Activated CD4-positive, alpha-beta T cell treated with anti-CD3 and anti-CD28 coated beads for 24 hours (primary cell): ENCODE data around the gene SLPI.

Experiments
- DNase-seq, 2 donors: peaks; one replicate each; pipeline ENCODE4 v3.0.0-alpha.2; 2020; ENCODE audit warnings: low read depth in 2 of 2

SLPI gene

DNA sequence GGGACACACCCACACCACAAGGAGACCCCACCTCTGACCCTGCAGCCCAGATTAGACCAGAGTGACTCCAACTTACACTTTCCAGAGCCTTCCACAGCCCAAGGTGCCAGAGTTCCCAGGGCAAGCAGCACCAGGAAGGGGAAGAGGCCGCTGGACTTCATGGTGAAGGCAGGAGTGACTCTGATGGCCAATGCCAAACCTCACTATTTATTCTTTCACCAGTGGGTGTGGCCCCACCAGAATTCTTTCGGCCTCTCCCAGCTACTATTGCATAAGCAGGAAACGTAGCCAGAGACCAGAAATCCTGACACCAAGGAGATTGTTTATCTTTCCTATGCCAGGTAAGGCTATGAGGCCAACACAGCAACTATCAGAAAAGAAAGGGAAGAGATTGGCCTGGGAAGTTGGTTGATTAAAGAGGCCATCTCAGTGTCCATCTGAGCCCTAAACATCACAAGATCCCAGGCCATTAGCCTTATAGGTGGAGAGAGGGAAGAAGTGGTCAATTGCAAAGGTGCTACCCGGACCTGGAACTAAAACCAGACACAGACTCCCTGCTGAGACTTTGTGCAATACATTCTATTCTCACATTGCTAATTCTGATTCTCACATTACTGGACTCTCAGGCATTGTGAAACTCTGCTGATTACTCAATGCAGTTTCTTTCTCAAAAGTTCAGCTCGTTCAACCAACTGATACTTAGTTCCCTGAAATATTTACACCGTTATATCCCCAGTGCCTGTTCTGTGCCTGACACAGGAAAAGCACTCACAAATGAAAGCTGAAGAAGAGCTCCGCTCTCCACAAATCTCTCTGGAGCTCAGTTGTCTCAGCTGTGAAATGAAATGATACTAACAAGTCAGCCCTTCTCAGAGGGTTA lies at the start of gene SLPI:
SLPI (minus strand) TSS at position 182 of the 880 bp plus-strand sequence; CDS start at position 161, 21 bp downstream.
- no peak for DNase-seq

GRCh38 chr20:45303586-45304463 lies 49.5 kb upstream of the SLPI start:
- no peak for DNase-seq

DNA sequence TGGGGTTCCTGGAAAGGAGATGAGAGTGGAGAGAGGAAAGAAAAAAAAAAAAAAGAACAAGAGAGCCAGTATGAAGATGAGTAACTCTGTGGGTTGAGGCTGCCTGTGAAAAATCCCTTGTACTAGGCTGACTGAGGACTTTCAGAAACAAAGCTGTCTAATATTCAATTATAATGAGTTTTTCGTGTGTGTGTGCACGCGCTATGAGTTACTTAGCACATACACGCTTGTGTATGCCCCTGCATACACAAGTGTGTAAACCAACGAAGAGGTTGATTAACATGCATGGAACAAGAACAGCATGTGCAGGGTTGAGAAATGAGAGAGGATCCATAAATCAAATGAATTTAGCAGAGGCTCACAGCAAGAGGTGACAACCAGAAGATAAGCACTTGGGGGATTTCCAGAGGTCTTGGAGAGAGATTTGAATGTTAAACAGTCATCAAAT lies 47.5 kb upstream of the SLPI start:
- DNase-seq: no peak

DNA sequence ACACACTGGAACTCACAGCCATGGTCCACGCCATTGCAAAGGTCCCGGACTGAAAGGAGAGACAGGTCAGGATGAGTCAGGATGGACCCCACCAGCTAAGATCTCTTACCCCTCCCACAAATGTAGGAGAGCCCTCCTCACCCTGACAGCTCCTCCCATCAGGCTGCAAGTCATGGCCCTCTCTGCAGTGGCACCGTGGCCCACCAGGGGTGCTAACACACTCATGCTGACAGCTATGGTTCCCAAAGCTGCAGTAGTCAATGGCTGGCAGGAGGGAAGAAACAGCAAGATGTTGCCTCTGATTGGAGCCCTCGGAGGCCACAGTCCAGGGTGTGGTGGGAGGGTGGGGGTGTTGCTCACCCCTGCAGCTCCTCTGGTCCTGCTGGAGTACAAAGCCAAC lies 46.6 kb upstream of the SLPI start:
- DNase-seq: no peak

- no peak for DNase-seq
These were observed 45.4 kb upstream of the SLPI start for GRCh38 chr20:45299786-45300185.

- no peak for DNase-seq
These were observed 43.6 kb upstream of the SLPI start for GRCh38 chr20:45297786-45298497.

- DNase-seq: no peak
These were observed 40.3 kb upstream of the SLPI start for GRCh38 chr20:45294659-45295058.

GRCh38 chr20:45294003-45294368 lies 39.6 kb upstream of the SLPI start:
- no peak for DNase-seq

- DNase-seq: peak; percentile 76 to 86
These were observed 39.0 kb upstream of the SLPI start for GRCh38 chr20:45293041-45294002.

- DNase-seq: no peak
These were observed 38.0 kb upstream of the SLPI start for GRCh38 chr20:45292343-45292742.

DNA sequence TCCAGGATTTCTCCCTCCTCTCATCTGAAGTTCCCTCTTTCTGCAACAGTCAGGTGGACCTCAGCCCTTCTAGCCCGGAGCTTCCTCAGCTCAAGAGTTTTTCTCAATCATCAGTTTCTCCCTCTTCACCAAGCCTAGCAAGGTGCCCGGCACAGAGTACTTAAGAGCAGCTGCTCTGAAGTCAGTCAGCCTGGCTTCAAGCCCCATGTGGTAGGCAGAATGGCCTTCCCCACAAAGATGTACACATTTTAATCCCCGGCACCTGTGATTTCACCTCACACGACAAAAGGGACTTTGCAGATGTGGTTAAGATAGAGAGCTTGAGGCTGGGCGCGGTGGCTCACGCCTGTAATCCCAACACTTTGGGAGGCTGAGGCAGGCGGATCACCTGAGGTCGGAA lies 37.2 kb upstream of the SLPI start:
- DNase-seq: no peak

DNA sequence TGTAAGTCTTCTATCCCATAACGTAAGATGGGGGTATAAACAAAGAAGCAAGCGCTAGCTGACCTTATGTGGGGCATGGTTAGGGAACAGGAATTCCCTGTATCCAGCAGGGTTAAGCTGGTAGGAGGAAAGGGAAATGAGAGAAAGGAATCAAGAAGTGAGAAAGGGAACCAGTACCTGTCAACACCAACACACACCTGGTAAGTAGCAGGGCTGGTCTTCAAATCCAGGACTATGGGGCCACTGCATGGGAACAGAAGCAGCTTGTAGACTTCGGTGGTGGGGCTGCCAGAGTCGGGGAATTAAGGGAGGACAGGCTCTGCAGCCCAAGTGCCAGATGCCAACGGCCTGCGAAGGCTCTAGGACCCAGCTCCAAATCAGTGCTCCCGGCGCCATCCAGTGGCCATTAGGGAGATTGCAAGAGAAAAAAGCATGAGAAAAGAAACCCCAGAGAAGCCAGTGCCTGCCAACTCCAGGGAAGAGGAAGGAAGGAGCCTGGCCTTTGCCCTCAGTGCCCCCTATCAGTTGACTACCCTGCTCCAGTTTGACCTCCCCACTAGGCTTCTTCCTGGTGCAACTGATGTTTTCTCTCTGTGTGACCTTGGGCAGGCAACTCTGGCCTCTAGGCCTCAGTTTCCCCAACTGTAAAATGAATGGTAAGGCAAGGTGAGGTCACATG lies 36.5 kb upstream of the SLPI start:
- DNase-seq: peak; percentile 51 to 62

DNA sequence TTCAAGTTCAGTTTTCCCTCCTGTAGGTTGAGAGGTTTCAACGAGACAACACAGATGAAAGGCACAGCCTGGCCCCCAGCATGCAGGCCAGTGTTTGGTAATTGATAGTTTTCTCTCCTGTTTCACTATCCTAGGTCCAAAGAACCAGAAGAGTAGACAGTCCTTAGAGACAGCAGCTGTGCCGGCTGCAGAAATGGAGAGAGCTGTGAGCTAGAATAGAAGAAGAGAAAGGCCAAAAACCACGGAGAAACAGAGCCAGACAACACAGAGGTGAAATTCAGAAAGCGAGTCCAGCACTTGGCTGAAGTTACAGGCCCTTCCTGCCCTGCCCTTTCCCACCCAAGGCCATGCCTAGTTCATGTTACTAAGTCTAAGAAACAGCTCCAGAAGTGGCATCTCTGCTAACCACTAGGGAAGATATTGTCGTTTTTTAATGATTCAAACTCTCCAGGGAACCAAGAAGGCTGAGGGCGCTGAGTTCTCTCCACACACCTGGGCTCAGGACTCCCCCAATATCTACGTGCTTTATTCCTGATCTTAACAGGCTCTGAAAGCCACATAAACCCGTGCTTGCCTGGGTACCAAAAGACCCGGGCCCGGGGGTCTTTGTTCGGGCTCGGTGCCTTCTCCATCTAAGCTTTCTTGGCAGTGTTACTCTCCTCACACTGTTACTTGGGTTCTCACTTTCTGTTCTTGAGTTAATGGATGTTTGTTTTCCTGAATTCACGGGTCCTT lies 35.7 kb upstream of the SLPI start:
- no peak for DNase-seq

GRCh38 chr20:45288860-45289259 lies 34.5 kb upstream of the SLPI start:
- no peak for DNase-seq

DNA sequence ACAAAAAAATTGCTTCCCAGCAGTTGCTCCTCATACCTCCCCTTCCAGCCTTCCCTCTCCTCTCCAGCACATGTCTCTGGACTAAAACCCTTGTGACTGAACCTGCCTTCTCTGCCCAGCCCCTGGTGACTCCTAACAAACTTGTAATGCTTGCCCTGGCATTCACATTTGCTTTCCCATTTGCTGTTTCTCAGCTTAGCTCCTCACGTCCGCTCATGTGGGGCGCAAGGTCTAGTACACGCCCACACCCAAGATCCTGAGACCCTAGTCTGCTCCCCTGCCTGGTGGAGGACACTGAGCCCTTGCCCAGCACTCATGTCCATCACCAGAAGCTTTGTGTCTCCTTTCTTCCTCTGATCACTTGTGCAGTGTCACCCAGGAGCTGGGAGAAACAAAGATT lies 34.0 kb upstream of the SLPI start:
- DNase-seq: no peak

DNA sequence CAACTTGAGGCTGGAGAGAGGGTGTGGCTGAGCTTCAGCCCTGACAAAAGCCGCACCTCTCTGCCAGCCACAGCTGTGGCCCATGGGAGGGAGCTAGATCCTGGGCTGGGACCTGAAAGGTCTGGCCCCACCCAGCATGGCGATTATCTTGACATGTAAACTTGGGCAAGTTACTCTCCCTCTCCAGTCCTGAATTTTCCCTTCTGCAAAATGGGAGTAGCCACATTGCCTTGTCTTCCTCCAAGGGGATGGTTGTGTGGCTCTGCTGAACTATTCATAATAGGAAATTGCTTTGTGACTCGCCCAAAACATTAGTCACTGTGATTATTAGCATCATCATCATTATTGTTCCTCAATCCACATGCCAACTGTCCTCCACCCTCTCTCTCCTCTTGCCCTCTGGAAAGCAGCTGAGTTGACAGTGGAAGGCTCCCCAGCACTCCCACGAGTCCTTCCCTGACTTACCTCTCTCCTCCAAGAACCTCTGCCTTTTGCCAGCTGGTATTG lies 29.2 kb upstream of the SLPI start:
- DNase-seq: no peak

DNA sequence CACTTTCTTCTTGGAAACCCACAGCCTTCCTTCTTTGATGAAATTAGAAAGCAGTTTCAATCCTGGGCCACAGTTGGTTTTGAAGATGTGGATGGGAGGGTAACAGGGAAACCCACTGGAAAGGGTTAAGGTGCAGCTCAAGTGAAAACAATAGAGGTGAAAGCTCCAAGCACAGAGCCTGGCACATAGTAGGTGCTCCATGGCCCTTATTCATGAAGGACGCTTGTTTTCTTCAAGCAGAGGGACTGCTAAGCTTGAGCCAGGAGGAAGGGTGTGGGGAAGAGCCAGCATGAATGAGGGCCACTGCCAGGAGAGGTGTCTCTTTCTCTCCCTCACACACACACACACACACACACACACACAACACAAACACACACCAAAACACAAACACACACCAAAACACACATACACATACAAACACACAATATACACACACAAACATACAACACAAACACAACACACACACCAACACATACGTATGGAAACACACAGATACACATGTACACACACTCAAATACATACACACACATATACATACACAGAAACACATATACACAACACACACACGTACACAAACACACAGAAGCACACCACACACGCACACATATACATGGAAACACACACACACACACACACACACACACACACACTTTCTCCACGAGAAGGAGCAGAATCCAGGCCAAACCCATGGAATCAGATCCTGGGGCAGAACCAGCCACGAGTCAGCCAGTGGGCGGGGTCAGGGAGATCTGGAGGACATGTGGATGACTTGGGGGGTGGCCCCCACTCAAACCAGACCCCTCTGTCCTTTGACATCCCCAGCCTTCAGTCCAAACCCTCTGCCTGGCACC lies 28.6 kb upstream of the SLPI start:
- no peak for DNase-seq

- DNase-seq: no peak
These were observed 25.6 kb upstream of the SLPI start for GRCh38 chr20:45279992-45280391.
